ENCODE data around the gene NIT1. TPM values are rescaled to one million over a fixed set of nuclear protein-coding genes. Genes with fewer than 3 reads are reported as not detected.
"Not testable (repeated sequence)": the region's sequence is repeated elsewhere in the genome, so short reads cannot be mapped to it uniquely, and the experiment has no call there.

NIT1 gene
- total RNA-seq, 1 experiment from 2014 or later: 65.9 TPM

GRCh38 chr1:161115132-161115711, 2.7 kb upstream of the NIT1 start:
- Histone ChIP-seq H3K4me1 (ENCODE audit: control insufficient read depth in 1 of 2, insufficient read depth in 2 of 2, low read length in 2 of 2) (peaks cover 34 to 59% of the 10 kb centered on the region in 2 experiments), H3K9me2 (ENCODE audit: insufficient read depth) (no peaks in the 10 kb centered on the region), H3K27ac (ENCODE audit: low read depth, low read length) (peak overlapping the region; percentile 91), H3K9me3 (ENCODE audit: control insufficient read depth in 1 of 2, insufficient read depth in 1 of 2, low read depth in 1 of 2, low read length in 2 of 2) (no peaks in the 10 kb centered on the region), H3K4me3 (replicated peaks in 1 of 2; ENCODE audit: low read depth in 1 of 2, low read length in 2 of 2) (peak overlapping the region; percentile 68 to 98), H2AFZ (ENCODE audit: low read depth, low read length, poor library complexity, severe bottlenecking) (no peak overlapping the region), H3K4me2 (ENCODE audit: low read length) (peak overlapping the region; percentile 84), H3K27me3 (ENCODE audit: insufficient read depth, low read length) (no peaks in the 10 kb centered on the region), H3K9ac (ENCODE audit: low read length) (peak overlapping the region; percentile 42), H3K36me3 (ENCODE audit: control insufficient read depth in 1 of 2, insufficient read depth in 2 of 2, low read length in 2 of 2) (peaks cover 0 to 20% of the 10 kb centered on the region in 2 experiments; a peak in 2 of 4 replicates), H4K20me1 (ENCODE audit: insufficient read depth) (peaks cover 9% of the 10 kb centered on the region; the same call in 1 of the 2 replicates), H3K79me2 (ENCODE audit: insufficient read depth, low read length) (peaks cover 96% of the 10 kb centered on the region)
- intact Hi-C loops (cut with micrococcal nuclease): loop anchor here (1.0 to 5.0 kb wide), 4 partner anchors 32 to 267 kb away; partner anchors contain the start of gene USF1
- no peak for TF ChIP-seq JUND (IDR thresholded peaks at IDR 0.05)
- TF ChIP-seq ZBTB33 (IDR thresholded peaks at IDR 0.05; ENCODE audit: extremely low read depth, insufficient replicate concordance, low read length): peak; percentile 72
- TF ChIP-seq SIN3A (IDR thresholded peaks at IDR 0.05; ENCODE audit: low read depth): no peak
- no peak for TF ChIP-seq SP1 (IDR thresholded peaks at IDR 0.05; ENCODE audit: low read depth)
- no peak for TF ChIP-seq RAD21 (IDR thresholded peaks at IDR 0.05; ENCODE audit: low read depth)
- peak; percentile 83 for TF ChIP-seq POLR2AphosphoS5 (IDR thresholded peaks at IDR 0.05; ENCODE audit: low read depth, low read length)
- ChIA-PET CTCF (no interaction called here), POLR2A (interaction anchor here (0.8 to 2.2 kb wide), 4 partner anchors 9 to 94 kb away, joined by 3 to 9 read pairs (median 4); partner anchors contain the start of genes F11R, NDUFS2 and PPOX), RAD21 (ENCODE audit: low non-redundant PET in 1 of 2, low total read pairs in 2 of 2, uncharacterized antibody in 2 of 2, unreplicated experiment in 2 of 2) (no interaction called here)
- BruUV-seq (replicated peaks): no TSS peak
- ATAC-seq: peak; percentile 50
- DNase-seq (ENCODE audit: low read depth, low spot score): peak; percentile 95

GRCh38 chr1:161115961-161116360, 1.9 kb upstream of the NIT1 start:
- Histone ChIP-seq H3K36me3 (ENCODE audit: control insufficient read depth in 1 of 2, insufficient read depth in 2 of 2, low read length in 2 of 2) (peaks cover 2 to 26% of the 10 kb centered on the region in 2 experiments; a peak in 3 of 4 replicates), H3K4me3 (replicated peaks in 1 of 2; ENCODE audit: low read depth in 1 of 2, low read length in 2 of 2) (peak overlapping the region; percentile 68 to 98), H3K9ac (ENCODE audit: low read length) (peak overlapping the region; percentile 97), H3K4me1 (ENCODE audit: control insufficient read depth in 1 of 2, insufficient read depth in 2 of 2, low read length in 2 of 2) (peaks cover 34 to 61% of the 10 kb centered on the region in 2 experiments), H3K4me2 (ENCODE audit: low read length) (peak overlapping the region; percentile 84), H3K79me2 (ENCODE audit: insufficient read depth, low read length) (peaks cover 91% of the 10 kb centered on the region), H3K27ac (ENCODE audit: low read depth, low read length) (peak overlapping the region; percentile 91)
- H2AFZ ChIP-seq (ENCODE audit: low read depth, low read length, poor library complexity, severe bottlenecking); ATAC-seq; CTCF ChIA-PET; H3K9me2 ChIP-seq (ENCODE audit: insufficient read depth); RAD21 ChIA-PET (ENCODE audit: low non-redundant PET in 1 of 2, low total read pairs in 2 of 2, uncharacterized antibody in 2 of 2, unreplicated experiment in 2 of 2); H3K9me3 ChIP-seq (ENCODE audit: control insufficient read depth in 1 of 2, insufficient read depth in 1 of 2, low read depth in 1 of 2, low read length in 2 of 2); BruUV-seq (replicated peaks); H3K27me3 ChIP-seq (ENCODE audit: insufficient read depth, low read length); H4K20me1 ChIP-seq (ENCODE audit: insufficient read depth); DNase-seq (ENCODE audit: low read depth, low spot score): not testable (repeated sequence)
- POLR2A ChIA-PET: interaction anchor here (0.7 to 2.7 kb wide), 8 partner anchors 9 to 95 kb away, joined by 3 to 16 read pairs (median 4); partner anchors contain the start of genes DEDD, F11R, NDUFS2 and PPOX
- intact Hi-C loops (cut with micrococcal nuclease): loop anchor here (1.0 to 5.0 kb wide), 4 partner anchors 33 to 266 kb away; partner anchors contain the start of gene USF1

Measured in HCT116 (cell line).